ENCODE data around the gene UIMC1. TPM values are rescaled to one million over a fixed set of nuclear protein-coding genes. Genes with fewer than 3 reads are reported as not detected.

Gene UIMC1
- polyA plus RNA-seq, 1 of the 3 experiments (the other 2 are of a cell fraction), result 19.9 TPM

DNA sequence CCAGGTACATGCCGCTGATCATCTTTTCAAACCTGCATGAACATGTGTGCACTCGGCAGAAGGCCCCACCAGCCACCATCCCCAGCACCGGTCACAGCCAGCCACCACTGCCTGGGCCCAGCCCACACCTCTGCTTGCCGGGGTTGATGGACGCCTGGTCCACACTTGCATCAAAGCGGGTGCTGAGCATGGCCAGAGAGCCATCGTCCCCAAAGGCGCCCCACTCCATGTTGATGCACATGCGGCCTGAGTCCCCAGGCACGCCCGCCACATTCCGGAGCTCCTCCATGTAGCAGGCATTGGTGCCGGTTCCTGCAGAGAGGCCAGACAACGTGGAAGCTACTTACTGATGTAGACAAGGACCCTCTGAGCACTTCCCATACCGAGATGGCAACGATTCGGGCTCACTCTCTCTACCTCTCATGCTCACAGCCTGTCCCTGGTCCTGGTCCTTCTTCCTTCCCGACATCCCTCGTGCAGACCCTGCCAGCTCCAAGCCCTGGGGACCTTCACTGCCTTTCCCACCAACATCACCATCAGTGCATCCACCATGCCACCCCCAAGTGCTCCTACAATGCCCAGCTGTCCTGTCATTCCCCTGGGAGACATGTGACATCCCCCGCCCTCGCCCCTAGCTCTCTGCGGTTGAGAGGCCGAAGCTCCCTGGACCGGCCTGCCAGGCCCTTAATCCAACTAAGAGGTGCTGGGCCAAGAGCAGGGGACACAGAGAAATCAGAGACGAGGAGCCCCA is 124.6 kb downstream of the UIMC1 start:
- Histone ChIP-seq H3F3A (replicated peaks; ENCODE audit: insufficient read depth) (no peaks in the 10 kb centered on the region), H3K79me2 (ENCODE audit: insufficient read depth) (no peaks in the 10 kb centered on the region), H3K4me1 (ENCODE audit: control insufficient read depth in 1 of 2, insufficient read depth in 2 of 2, low read depth in 1 of 2, low read length in 1 of 2) (peaks cover 0 to 35% of the 10 kb centered on the region in 2 experiments; a peak in 2 of 4 replicates), H3K9me3 (no peaks in the 10 kb centered on the region), H4K20me1 (ENCODE audit: insufficient read depth) (no peaks in the 10 kb centered on the region), H2AFZ (ENCODE audit: low read depth) (no peak overlapping the region), H3K27ac (ENCODE audit: low read depth in 2 of 2, low read length in 1 of 2) (no peak overlapping the region), H3K9ac (no peak overlapping the region), H3K27me3 (ENCODE audit: insufficient read depth) (no peaks in the 10 kb centered on the region), H3K9me2 (no peaks in the 10 kb centered on the region), H3K4me3 (ENCODE audit: low read depth in 2 of 2, low read length in 1 of 2) (no peak overlapping the region), H3K4me2 (no peak overlapping the region), H3K36me3 (replicated peaks in 1 of 2; ENCODE audit: control insufficient read depth in 1 of 2, insufficient read depth in 2 of 2, low read length in 1 of 2) (no peaks in the 10 kb centered on the region)
- CTCF ChIA-PET, result interaction anchor here (0.9 to 3.7 kb wide), 6 partner anchors 12 to 224 kb away, joined by 3 to 13 read pairs (median 4); no protein-coding TSS in a partner anchor
- TF ChIP-seq, protein P1, sequence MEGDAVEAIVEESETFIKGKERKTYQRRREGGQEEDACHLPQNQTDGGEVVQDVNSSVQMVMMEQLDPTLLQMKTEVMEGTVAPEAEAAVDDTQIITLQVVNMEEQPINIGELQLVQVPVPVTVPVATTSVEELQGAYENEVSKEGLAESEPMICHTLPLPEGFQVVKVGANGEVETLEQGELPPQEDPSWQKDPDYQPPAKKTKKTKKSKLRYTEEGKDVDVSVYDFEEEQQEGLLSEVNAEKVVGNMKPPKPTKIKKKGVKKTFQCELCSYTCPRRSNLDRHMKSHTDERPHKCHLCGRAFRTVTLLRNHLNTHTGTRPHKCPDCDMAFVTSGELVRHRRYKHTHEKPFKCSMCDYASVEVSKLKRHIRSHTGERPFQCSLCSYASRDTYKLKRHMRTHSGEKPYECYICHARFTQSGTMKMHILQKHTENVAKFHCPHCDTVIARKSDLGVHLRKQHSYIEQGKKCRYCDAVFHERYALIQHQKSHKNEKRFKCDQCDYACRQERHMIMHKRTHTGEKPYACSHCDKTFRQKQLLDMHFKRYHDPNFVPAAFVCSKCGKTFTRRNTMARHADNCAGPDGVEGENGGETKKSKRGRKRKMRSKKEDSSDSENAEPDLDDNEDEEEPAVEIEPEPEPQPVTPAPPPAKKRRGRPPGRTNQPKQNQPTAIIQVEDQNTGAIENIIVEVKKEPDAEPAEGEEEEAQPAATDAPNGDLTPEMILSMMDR (IDR thresholded peaks at IDR 0.05), result no peak
- TF ChIP-seq EP300 (IDR thresholded peaks at IDR 0.05; ENCODE audit: borderline replicate concordance in 1 of 2, low read depth in 1 of 2, low read length in 1 of 2), result no peak
- no peak for TF ChIP-seq RAD21 (IDR thresholded peaks at IDR 0.05; ENCODE audit: low read length)
- TF ChIP-seq, protein P2, sequence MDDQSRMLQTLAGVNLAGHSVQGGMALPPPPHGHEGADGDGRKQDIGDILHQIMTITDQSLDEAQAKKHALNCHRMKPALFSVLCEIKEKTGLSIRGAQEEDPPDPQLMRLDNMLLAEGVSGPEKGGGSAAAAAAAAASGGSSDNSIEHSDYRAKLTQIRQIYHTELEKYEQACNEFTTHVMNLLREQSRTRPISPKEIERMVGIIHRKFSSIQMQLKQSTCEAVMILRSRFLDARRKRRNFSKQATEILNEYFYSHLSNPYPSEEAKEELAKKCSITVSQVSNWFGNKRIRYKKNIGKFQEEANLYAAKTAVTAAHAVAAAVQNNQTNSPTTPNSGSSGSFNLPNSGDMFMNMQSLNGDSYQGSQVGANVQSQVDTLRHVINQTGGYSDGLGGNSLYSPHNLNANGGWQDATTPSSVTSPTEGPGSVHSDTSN (IDR thresholded peaks at IDR 0.05), result no peak
- TF ChIP-seq, protein P3, sequence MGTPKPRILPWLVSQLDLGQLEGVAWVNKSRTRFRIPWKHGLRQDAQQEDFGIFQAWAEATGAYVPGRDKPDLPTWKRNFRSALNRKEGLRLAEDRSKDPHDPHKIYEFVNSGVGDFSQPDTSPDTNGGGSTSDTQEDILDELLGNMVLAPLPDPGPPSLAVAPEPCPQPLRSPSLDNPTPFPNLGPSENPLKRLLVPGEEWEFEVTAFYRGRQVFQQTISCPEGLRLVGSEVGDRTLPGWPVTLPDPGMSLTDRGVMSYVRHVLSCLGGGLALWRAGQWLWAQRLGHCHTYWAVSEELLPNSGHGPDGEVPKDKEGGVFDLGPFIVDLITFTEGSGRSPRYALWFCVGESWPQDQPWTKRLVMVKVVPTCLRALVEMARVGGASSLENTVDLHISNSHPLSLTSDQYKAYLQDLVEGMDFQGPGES (IDR thresholded peaks at IDR 0.05; ENCODE audit: low read depth, low read length), result no peak
- TF ChIP-seq YY1 (IDR thresholded peaks at IDR 0.05; ENCODE audit: low read depth), result no peak
- TF ChIP-seq, protein P4, sequence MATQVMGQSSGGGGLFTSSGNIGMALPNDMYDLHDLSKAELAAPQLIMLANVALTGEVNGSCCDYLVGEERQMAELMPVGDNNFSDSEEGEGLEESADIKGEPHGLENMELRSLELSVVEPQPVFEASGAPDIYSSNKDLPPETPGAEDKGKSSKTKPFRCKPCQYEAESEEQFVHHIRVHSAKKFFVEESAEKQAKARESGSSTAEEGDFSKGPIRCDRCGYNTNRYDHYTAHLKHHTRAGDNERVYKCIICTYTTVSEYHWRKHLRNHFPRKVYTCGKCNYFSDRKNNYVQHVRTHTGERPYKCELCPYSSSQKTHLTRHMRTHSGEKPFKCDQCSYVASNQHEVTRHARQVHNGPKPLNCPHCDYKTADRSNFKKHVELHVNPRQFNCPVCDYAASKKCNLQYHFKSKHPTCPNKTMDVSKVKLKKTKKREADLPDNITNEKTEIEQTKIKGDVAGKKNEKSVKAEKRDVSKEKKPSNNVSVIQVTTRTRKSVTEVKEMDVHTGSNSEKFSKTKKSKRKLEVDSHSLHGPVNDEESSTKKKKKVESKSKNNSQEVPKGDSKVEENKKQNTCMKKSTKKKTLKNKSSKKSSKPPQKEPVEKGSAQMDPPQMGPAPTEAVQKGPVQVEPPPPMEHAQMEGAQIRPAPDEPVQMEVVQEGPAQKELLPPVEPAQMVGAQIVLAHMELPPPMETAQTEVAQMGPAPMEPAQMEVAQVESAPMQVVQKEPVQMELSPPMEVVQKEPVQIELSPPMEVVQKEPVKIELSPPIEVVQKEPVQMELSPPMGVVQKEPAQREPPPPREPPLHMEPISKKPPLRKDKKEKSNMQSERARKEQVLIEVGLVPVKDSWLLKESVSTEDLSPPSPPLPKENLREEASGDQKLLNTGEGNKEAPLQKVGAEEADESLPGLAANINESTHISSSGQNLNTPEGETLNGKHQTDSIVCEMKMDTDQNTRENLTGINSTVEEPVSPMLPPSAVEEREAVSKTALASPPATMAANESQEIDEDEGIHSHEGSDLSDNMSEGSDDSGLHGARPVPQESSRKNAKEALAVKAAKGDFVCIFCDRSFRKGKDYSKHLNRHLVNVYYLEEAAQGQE (IDR thresholded peaks at IDR 0.05; ENCODE audit: low read depth, low read length), result no peak
- TF ChIP-seq CHD2 (IDR thresholded peaks at IDR 0.05; ENCODE audit: low read length, partially characterized antibody), result no peak
- no peak for TF ChIP-seq ELF1 (IDR thresholded peaks at IDR 0.05)
- TF ChIP-seq, protein P5, sequence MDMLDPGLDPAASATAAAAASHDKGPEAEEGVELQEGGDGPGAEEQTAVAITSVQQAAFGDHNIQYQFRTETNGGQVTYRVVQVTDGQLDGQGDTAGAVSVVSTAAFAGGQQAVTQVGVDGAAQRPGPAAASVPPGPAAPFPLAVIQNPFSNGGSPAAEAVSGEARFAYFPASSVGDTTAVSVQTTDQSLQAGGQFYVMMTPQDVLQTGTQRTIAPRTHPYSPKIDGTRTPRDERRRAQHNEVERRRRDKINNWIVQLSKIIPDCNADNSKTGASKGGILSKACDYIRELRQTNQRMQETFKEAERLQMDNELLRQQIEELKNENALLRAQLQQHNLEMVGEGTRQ (IDR thresholded peaks at IDR 0.05; ENCODE audit: borderline replicate concordance, low read depth, low read length), result no peak
- TF ChIP-seq NRF1 (IDR thresholded peaks at IDR 0.05; ENCODE audit: low read depth, low read length), result no peak
- DNase-seq, result no peak
- WGBS (ENCODE audit: low lambda C conversion rate), result 78% methylated on average over 20 of the region's 25 CpGs
- POLR2A ChIA-PET, result interaction anchor here (1.1 kb wide), 1 partner anchor 15 kb away, joined by 4 read pairs; no protein-coding TSS in a partner anchor
